ENCODE data around the gene TBC1D22A.
"Not testable (repeated sequence)": the region's sequence is repeated elsewhere in the genome, so short reads cannot be mapped to it uniquely, and the experiment has no call there.

Gene TBC1D22A

GRCh38 chr22:46978668-46979067 is 216.2 kb downstream of the TBC1D22A start:
- not testable (repeated sequence) for DNase-seq

GRCh38 chr22:46979506-46979905 is 217.1 kb downstream of the TBC1D22A start:
- no peak for DNase-seq

- no peak for DNase-seq
These were observed 217.9 kb downstream of the TBC1D22A start for GRCh38 chr22:46980392-46980791.

- no peak for DNase-seq
These were observed 220.2 kb downstream of the TBC1D22A start for GRCh38 chr22:46982635-46983034.

- DNase-seq = no peak
These were observed 220.6 kb downstream of the TBC1D22A start for GRCh38 chr22:46983046-46983445.

- no peak for DNase-seq
These were observed 222.5 kb downstream of the TBC1D22A start for GRCh38 chr22:46984751-46985506.

GRCh38 chr22:46985507-46985882 is 223.0 kb downstream of the TBC1D22A start:
- no peak for DNase-seq

GRCh38 chr22:46986788-46987187 is 224.3 kb downstream of the TBC1D22A start:
- DNase-seq = no peak

- no peak for DNase-seq
These were observed 228.6 kb downstream of the TBC1D22A start for GRCh38 chr22:46990937-46991550.

GRCh38 chr22:46991666-46992065 is 229.2 kb downstream of the TBC1D22A start:
- no peak for DNase-seq

- DNase-seq = no peak
These were observed 229.8 kb downstream of the TBC1D22A start for GRCh38 chr22:46992121-46992731.

GRCh38 chr22:46993633-46994032 is 231.2 kb downstream of the TBC1D22A start:
- DNase-seq = no peak

- DNase-seq = no peak
These were observed 231.8 kb downstream of the TBC1D22A start for GRCh38 chr22:46994265-46994664.

GRCh38 chr22:46994983-46995382 is 232.5 kb downstream of the TBC1D22A start:
- DNase-seq = no peak

- DNase-seq = no peak
These were observed 233.3 kb downstream of the TBC1D22A start for GRCh38 chr22:46995501-46996360.

GRCh38 chr22:46996595-46997310 is 234.3 kb downstream of the TBC1D22A start:
- no peak for DNase-seq

- no peak for DNase-seq
These were observed 235.0 kb downstream of the TBC1D22A start for GRCh38 chr22:46997311-46997970.

- DNase-seq = no peak
These were observed 235.9 kb downstream of the TBC1D22A start for GRCh38 chr22:46998331-46998730.

- DNase-seq = no peak
These were observed 237.8 kb downstream of the TBC1D22A start for GRCh38 chr22:47000256-47000655.

- DNase-seq = no peak
These were observed 238.4 kb downstream of the TBC1D22A start for GRCh38 chr22:47000888-47001287.

- no peak for DNase-seq
These were observed 238.8 kb downstream of the TBC1D22A start for GRCh38 chr22:47001288-47001687.

GRCh38 chr22:47002692-47003091 is 240.2 kb downstream of the TBC1D22A start:
- no peak for DNase-seq

Data from NCI-H748 treated with DMSO at 0.1 percent for 48 hours (cell line).